ENCODE data around the gene TRIM22.

- TF ChIP-seq TAF1 (IDR thresholded peaks at IDR 0.05; ENCODE audit: low read depth) (no peak), REST (IDR thresholded peaks at IDR 0.05; ENCODE audit: low read depth) (no peak), YY1 (IDR thresholded peaks at IDR 0.05; ENCODE audit: low read depth) (no peak), ZBTB7A (IDR thresholded peaks at IDR 0.05; ENCODE audit: low read depth) (no peak), EP300 (IDR thresholded peaks at IDR 0.05; ENCODE audit: borderline replicate concordance) (no peak), FOXM1 (IDR thresholded peaks at IDR 0.05; ENCODE audit: borderline replicate concordance, low read depth) (no peak)
Observed at GRCh38 chr11:5689551-5689983, at the start of gene TRIM22.
